K562 (cell line): ENCODE results near the gene DSE. TPM values are rescaled to one million over a fixed set of nuclear protein-coding genes. Genes with fewer than 3 reads are reported as not detected.

Experiments used
- ATAC-seq: fragments of 200-7000 bp; cut with Tn5 transposase; 3 replicates; pipeline ENCODE4 v1.9.1; 2020; ENCODE audit warnings: moderate library complexity
- BruUV-seq: library from RNA; stranded (reverse); fragments of 400-500 nt; replicated peaks from 2 replicates; lab custom pipeline; 2021; lab: Mats Ljungman, UMichigan
- CTCF ChIA-PET: fragments of 300-600 bp; formaldehyde crosslinking; extraction: SDS; loops from one replicate; lab custom pipeline; 2021; ENCODE audit warnings: low intra/inter-chr PET ratio; lab: Yijun Ruan, JAX
- POLR2A ChIA-PET: fragments of 300-600, 350-650 bp; sonication (Branson Sonifier 250); formaldehyde crosslinking; extraction: SDS; loops from one replicate; lab custom pipeline; 2021; ENCODE audit warnings: antibody characterized with exemption, inconsistent platforms; lab: Yijun Ruan, JAX
- DNase-seq, 4 experiments: peaks; one replicate each; pipeline versions ENCODE4 v3.0.0 to v3.0.0-alpha.2; 2011 to 2018; ENCODE audit warnings: low spot score in 3 of 4, mixed read lengths in 3 of 4; ENCODE audit errors: extremely low read depth in 1 of 4
- FAIRE-seq: peaks from 2 replicates; lab custom pipeline; 2011; peaks lifted over from hg19 to GRCh38; lab: Jason Lieb, UNC
- H2AFZ ChIP-seq: 2 replicates; pipeline ENCODE4 v1.6.0; 2011; ENCODE audit warnings: low read depth, low read length, control low read depth, inconsistent platforms
- H3K27ac ChIP-seq: fragments of 200-600 bp; 3 replicates; pipeline ENCODE4 v1.8.0; 2011; ENCODE audit warnings: low read depth, mild to moderate bottlenecking, control low read depth, inconsistent platforms, low read length, moderate library complexity, mixed read lengths; ENCODE audit errors: extremely low read depth
- H3K27me3 ChIP-seq, 2 experiments: fragments of 300-600 bp in 1 of 2; 2 replicates in 1 of 2; 3 replicates in 1 of 2; pipeline versions ENCODE4 v1.6.0 to v1.8.0; 2011; ENCODE audit warnings: inconsistent platforms in 2 of 2, low read length in 2 of 2, mild to moderate bottlenecking in 1 of 2, mixed read lengths in 1 of 2, moderate library complexity in 1 of 2; ENCODE audit not compliant: control insufficient read depth in 2 of 2, insufficient read depth in 2 of 2
- H3K36me3 ChIP-seq: fragments of 300-600 bp; 3 replicates; pipeline ENCODE4 v1.8.0; 2011; ENCODE audit warnings: mild to moderate bottlenecking, low read length, inconsistent platforms; ENCODE audit not compliant: control insufficient read depth, insufficient read depth
- H3K4me1 ChIP-seq, 2 experiments: fragments of 200-600 bp in 1 of 2; replicated peaks in 1 of 2; 2 replicates in 1 of 2; 3 replicates in 1 of 2; pipeline versions ENCODE4 v1.5.1 to v1.8.0; 2011; ENCODE audit warnings: inconsistent platforms in 2 of 2, low read length in 2 of 2, mild to moderate bottlenecking in 1 of 2, mixed read lengths in 1 of 2, moderate library complexity in 1 of 2; ENCODE audit not compliant: control insufficient read depth in 2 of 2, insufficient read depth in 2 of 2
- H3K4me2 ChIP-seq: 2 replicates; pipeline ENCODE4 v1.6.1; 2011; ENCODE audit warnings: low read length, control low read depth, inconsistent platforms, mixed read lengths; ENCODE audit not compliant: insufficient read depth
- H3K4me3 ChIP-seq: fragments of 200-600 bp; sonication (generic), shearing (Covaris generic); 2 replicates; pipeline ENCODE4 v1.5.1; 2016; ENCODE audit warnings: control low read depth, inconsistent platforms
- H3K79me2 ChIP-seq: fragments of 200-600 bp; 3 replicates; pipeline ENCODE4 v1.8.0; 2011; ENCODE audit warnings: low read length, inconsistent platforms; ENCODE audit not compliant: control insufficient read depth, insufficient read depth
- H3K9ac ChIP-seq, 2 experiments: 2 replicates each; pipeline versions ENCODE4 v1.6.0 to v1.6.1; 2011; ENCODE audit warnings: low read depth in 2 of 2, low read length in 2 of 2, control low read depth in 1 of 2, inconsistent platforms in 1 of 2, mild to moderate bottlenecking in 1 of 2, mixed read lengths in 1 of 2; ENCODE audit not compliant: insufficient read depth in 1 of 2
- H3K9me1 ChIP-seq: one replicate; pipeline ENCODE4 v1.6.0; 2011; ENCODE audit warnings: inconsistent platforms, mild to moderate bottlenecking, low read length, moderate library complexity; ENCODE audit not compliant: control insufficient read depth, insufficient read depth
- H3K9me3 ChIP-seq: replicated peaks from 2 replicates; pipeline ENCODE4 v1.5.1; 2011; ENCODE audit warnings: low read depth, low read length, inconsistent platforms; ENCODE audit not compliant: control insufficient read depth, insufficient read depth
- H4K20me1 ChIP-seq: replicated peaks from 2 replicates; pipeline ENCODE4 v1.6.1; 2011; ENCODE audit warnings: low read length, inconsistent platforms, mixed read lengths; ENCODE audit not compliant: control insufficient read depth, insufficient read depth
- ESRRA ChIP-seq: fragments of 450-650 bp; IDR thresholded peaks from 2 replicates; pipeline ENCODE4 v1.6.1; 2014; ENCODE audit warnings: low read depth, mild to moderate bottlenecking, moderate library complexity, borderline replicate concordance
- EWSR1 ChIP-seq: fragments of 450-650 bp; IDR thresholded peaks from 2 replicates; pipeline ENCODE4 v1.6.1; 2018; ENCODE audit warnings: borderline replicate concordance, mild to moderate bottlenecking, low read depth, moderate library complexity; ENCODE audit not compliant: partially characterized antibody
- MTF1 ChIP-seq: fragments of 250-450 bp; sonication (Bioruptor Pico); IDR thresholded peaks from 2 replicates; pipeline ENCODE4 v1.9.0; 2021; ENCODE audit warnings: moderate library complexity, mild to moderate bottlenecking, inconsistent platforms, borderline replicate concordance
- ZNF696 ChIP-seq: fragments of 250-450 bp; sonication (Bioruptor Pico); conservative IDR thresholded peaks from 2 replicates; pipeline ENCODE4 v1.4.0; 2020; ENCODE audit warnings: mild to moderate bottlenecking, moderate library complexity
- ZNF766 ChIP-seq: fragments of 200-800 bp; sonication (Bioruptor generic); conservative IDR thresholded peaks from 2 replicates; pipeline ENCODE4 v1.6.1; 2016; ENCODE audit warnings: missing genetic modification characterization, missing compliant biosample characterization
- in situ Hi-C: fragments of 300-500 bp; cut with MboI; formaldehyde crosslinking; loops from 4 replicates; pipeline ENCODE4 v1.15.0; 2018; ENCODE audit warnings: inconsistent platforms, mixed read lengths
- intact Hi-C: fragments of 100-400 bp; cut with micrococcal nuclease; formaldehyde crosslinking; loops from 2 replicates; pipeline ENCODE4 v1.14.2; 2022
- polyA plus RNA-seq, 8 experiments: library from polyadenylated mRNA; depleted of rRNA in 4 of 8; stranded (reverse) in 5 of 8; unstranded in 3 of 8; fragments of >200 nt; fragmentation: Nextera tagmentation in 2 of 8; fragmentation: Illumina TruSeq in 1 of 8; extraction: Ambion mirVana in 2 of 8; extraction: Trizol in 1 of 8; gene quantifications; 2 replicates each; pipeline versions ENCODE4 v1.2.1 to v1.2.3, GENCODE V29; 2011 to 2014; ENCODE audit warnings: inconsistent platforms in 1 of 8, missing spikeins in 1 of 8
- total RNA-seq, 7 experiments: library from RNA; depleted of rRNA in 6 of 7; stranded (reverse); fragments of >200 nt in 6 of 7; fragmentation: Illumina TruSeq in 2 of 7; extraction: Trizol in 2 of 7; gene quantifications; 2 replicates each; pipeline versions ENCODE4 v1.2.1 to v1.2.3, GENCODE V29; 2011 to 2021; ENCODE audit warnings: low replicate concordance in 1 of 7
- TF ChIP-seq, protein P1 (sequence below), 2 experiments: fragments of 450-650 bp in 1 of 2; sonication (generic) in 1 of 2; formaldehyde crosslinking in 1 of 2; IDR thresholded peaks in 1 of 2; conservative IDR thresholded peaks in 1 of 2; 2 replicates each; pipeline versions ENCODE4 v1.6.1 to v1.8.1; 2016 to 2023; ENCODE audit warnings: mild to moderate bottlenecking in 2 of 2, moderate library complexity in 2 of 2, inconsistent platforms in 1 of 2, missing genetic modification reagents in 1 of 2
- TF ChIP-seq, protein P2 (sequence below): sonication (generic); formaldehyde crosslinking; IDR thresholded peaks from 2 replicates; pipeline ENCODE4 v1.9.0; 2022; ENCODE audit warnings: mild to moderate bottlenecking, missing genetic modification reagents

The DSE gene
- total and polyA plus RNA-seq, 9 of the 15 experiments (the other 6 are each of a cell fraction or from before 2014, with no cell fraction given), result 0.49 to 1.7 (median 0.79) TPM

DNA sequence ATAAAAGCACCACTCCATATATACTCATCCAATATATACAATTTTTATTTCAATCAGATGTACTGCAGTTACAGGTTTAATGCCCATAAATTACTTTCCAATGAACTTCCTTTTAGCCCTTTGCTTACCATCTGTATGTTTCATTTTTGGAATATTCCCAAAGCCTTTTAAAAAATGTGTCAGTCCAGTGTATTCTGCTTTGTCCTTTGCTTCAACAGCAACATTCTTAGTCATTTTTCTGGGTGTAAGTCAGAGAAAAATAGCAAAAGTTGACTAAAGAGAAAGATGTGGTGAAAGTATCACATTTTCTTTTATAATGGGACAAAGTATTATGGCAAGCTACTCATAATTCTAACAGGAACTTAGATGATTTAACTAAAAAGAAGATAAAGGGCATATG lies 15.2 kb downstream of the DSE start:
- Histone ChIP-seq H3K4me2 (no peak overlapping the region), H3K9me3 (no peaks in the 10 kb centered on the region), H2AFZ (no peak overlapping the region), H3K79me2 (no peaks in the 10 kb centered on the region), H3K27me3 (peaks cover 0 to 4% of the 10 kb centered on the region in 2 experiments; a peak in 1 of 5 replicates), H4K20me1 (no peaks in the 10 kb centered on the region), H3K4me3 (no peak overlapping the region), H3K4me1 (no peaks in the 10 kb centered on the region; a peak in 1 of 5 replicates), H3K9me1 (no peaks in the 10 kb centered on the region), H3K36me3 (no peaks in the 10 kb centered on the region), H3K27ac (no peak overlapping the region), H3K9ac (no peak overlapping the region)
- no TSS peak for BruUV-seq
- ATAC-seq (no peak), FAIRE-seq (no peak), DNase-seq (no peak)
- in situ Hi-C loops, result no loop called here
- ChIA-PET POLR2A (no interaction called here), CTCF (no interaction called here)
- TF ChIP-seq ZNF766 (CRISPR knock-in tag) (no peak), EWSR1 (no peak), MTF1 (CRISPR knock-in tag) (no peak), ZNF696 (CRISPR knock-in tag) (no peak), ESRRA (no peak)
- TF ChIP-seq, protein P1, sequence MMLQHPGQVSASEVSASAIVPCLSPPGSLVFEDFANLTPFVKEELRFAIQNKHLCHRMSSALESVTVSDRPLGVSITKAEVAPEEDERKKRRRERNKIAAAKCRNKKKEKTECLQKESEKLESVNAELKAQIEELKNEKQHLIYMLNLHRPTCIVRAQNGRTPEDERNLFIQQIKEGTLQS (IDR thresholded peaks at IDR 0.05), result no peak
- TF ChIP-seq, protein P1 (CRISPR knock-in tag; conservative IDR thresholded peaks at IDR 0.05), result no peak
- TF ChIP-seq, protein P2, sequence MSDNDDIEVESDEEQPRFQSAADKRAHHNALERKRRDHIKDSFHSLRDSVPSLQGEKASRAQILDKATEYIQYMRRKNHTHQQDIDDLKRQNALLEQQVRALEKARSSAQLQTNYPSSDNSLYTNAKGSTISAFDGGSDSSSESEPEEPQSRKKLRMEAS, result no peak
- intact Hi-C loops, result no loop called here
